ENCODE measurements around the gene MGAT4B. TPM values are rescaled to one million over a fixed set of nuclear protein-coding genes. Genes with fewer than 3 reads are reported as not detected.
A peak's percentile ranks its signal among the peaks of the same experiment; 100 is the strongest.

The MGAT4B gene
- total RNA-seq, 4 donors from 2014 or later = 86.3 to 113 (median 101) TPM

DNA sequence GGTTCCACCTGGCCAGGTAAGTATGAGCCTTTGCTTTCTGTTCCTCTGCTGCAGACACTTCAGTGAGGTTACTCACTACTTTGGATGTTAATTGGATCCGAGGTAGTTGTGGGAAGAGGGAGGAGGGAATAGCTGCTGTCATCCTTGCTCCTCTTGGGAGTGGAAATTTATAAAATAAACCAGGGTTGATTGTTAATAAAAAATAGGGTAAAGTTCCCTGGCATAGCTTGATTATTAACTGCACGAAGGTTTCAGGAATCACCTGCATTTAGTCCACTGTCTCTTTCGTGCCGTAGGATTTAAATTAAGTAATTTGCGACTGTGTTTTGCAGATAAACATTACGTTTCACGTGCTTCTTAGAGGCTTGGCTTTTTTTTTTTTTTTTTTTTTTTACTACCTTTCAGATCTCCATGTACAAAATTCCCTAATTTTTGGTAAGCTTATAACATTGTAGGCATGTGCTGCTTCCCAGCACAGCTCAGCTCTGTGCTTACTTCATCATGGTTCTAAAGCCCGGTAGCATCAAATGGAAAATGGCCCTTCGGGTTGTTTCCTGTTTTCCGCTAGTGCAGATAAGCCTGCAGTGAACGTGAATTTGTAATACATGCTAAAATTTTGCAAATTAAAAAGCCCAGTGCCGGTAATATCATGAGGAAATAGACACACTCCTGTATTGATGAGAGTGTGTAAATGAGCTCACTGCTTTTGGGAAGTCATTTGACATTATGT, 39.8 kb downstream of the MGAT4B start:
- no peak for DNase-seq (ENCODE audit: low spot score in 2 of 2)
- no peak overlapping the region for H3K4me3 ChIP-seq (ENCODE audit: low read depth, poor library complexity, severe bottlenecking)
- intact Hi-C loops (cut with DNase I; ENCODE audit: low total_unique reads) = no loop called here
- WGBS, 2 donors = 69 to 74% methylated on average over 12 of the region's 12 CpGs
- TF ChIP-seq POLR2A (IDR thresholded peaks at IDR 0.05) (no peak), CTCF (IDR thresholded peaks at IDR 0.05) (no peak)

GRCh38 chr5:179766021-179766725, 40.5 kb downstream of the MGAT4B start:
- no peak for DNase-seq (ENCODE audit: low spot score in 2 of 2)
- no peak overlapping the region for H3K4me3 ChIP-seq (ENCODE audit: low read depth, poor library complexity, severe bottlenecking)
- WGBS, 2 donors = 79 to 83% methylated on average over 14 to 18 of the region's 20 CpGs
- intact Hi-C loops (cut with DNase I; ENCODE audit: low total_unique reads) = no loop called here
- TF ChIP-seq POLR2A (IDR thresholded peaks at IDR 0.05) = no peak
- no peak for TF ChIP-seq CTCF (IDR thresholded peaks at IDR 0.05)

- intact Hi-C loops (cut with DNase I; ENCODE audit: low total_unique reads) = no loop called here
- TF ChIP-seq CTCF (IDR thresholded peaks at IDR 0.05) (no peak), POLR2A (IDR thresholded peaks at IDR 0.05) (no peak)
- DNase-seq (ENCODE audit: low spot score in 2 of 2) = no peak
- H3K4me3 ChIP-seq (ENCODE audit: low read depth, poor library complexity, severe bottlenecking) = no peak overlapping the region
- WGBS, 2 donors = 39 to 53% methylated on average over 13 of the region's 13 CpGs
Observed at GRCh38 chr5:179765400-179765799, 41.3 kb downstream of the MGAT4B start.

DNA sequence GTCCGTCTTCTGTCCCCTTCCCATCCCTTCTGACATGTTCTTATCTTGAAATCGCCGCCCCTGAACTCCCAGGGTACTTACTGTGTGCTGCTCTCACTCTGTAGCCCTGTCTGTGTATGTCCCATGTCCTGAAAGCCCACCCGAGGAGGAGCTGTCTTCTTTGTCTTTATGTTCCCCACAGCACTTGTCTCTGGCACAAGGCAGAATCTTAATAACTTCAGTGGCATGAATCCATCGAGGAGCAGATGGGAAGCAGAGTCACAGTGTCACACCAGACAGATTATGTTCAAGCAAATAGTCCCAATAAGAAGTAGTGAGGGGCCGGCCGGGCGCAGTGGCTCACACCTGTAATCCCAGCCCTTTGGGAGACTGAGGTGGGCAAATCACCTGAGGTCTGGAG, 42.6 kb downstream of the MGAT4B start:
- TF ChIP-seq CTCF (IDR thresholded peaks at IDR 0.05) (no peak), POLR2A (IDR thresholded peaks at IDR 0.05) (no peak)
- no peak overlapping the region for H3K4me3 ChIP-seq (ENCODE audit: low read depth, poor library complexity, severe bottlenecking)
- no peak for DNase-seq (ENCODE audit: low spot score in 2 of 2)
- intact Hi-C loops (cut with DNase I; ENCODE audit: low total_unique reads) = no loop called here
- 69% methylated on average over 8 of the region's 8 CpGs for WGBS, 2 donors

GRCh38 chr5:179763215-179763945, 43.3 kb downstream of the MGAT4B start:
- WGBS, 2 donors = 26 to 27% methylated on average over 10 of the region's 10 CpGs
- DNase-seq (ENCODE audit: low spot score in 2 of 2) = peak; percentile 68 to 88
- intact Hi-C loops (cut with DNase I; ENCODE audit: low total_unique reads) = no loop called here
- no peak overlapping the region for H3K4me3 ChIP-seq (ENCODE audit: low read depth, poor library complexity, severe bottlenecking)
- TF ChIP-seq CTCF (IDR thresholded peaks at IDR 0.05) (peak in 1 of 3 donors; percentile 45), POLR2A (IDR thresholded peaks at IDR 0.05) (no peak)
